Liver (tissue), 3 donors: ENCODE data around the gene MAPT.

ENCODE experiments used
- JUND ChIP-seq, 2 donors: IDR thresholded peaks; 2 replicates each; pipeline ENCODE4 v1.6.1; 2016; ENCODE audit warnings: antibody characterized with exemption in 2 of 2
- RAD21 ChIP-seq, 2 donors: IDR thresholded peaks; 2 replicates each; pipeline ENCODE4 v1.6.1; 2016; ENCODE audit warnings: antibody characterized with exemption in 2 of 2, mild to moderate bottlenecking in 2 of 2
- SP1 ChIP-seq: IDR thresholded peaks from 2 replicates; pipeline ENCODE4 v1.6.1; 2018; ENCODE audit warnings: antibody characterized with exemption, mild to moderate bottlenecking
- TAF1 ChIP-seq: conservative IDR thresholded peaks from 2 replicates; pipeline ENCODE4 v1.6.1; 2016; ENCODE audit warnings: antibody characterized with exemption, mild to moderate bottlenecking
- YY1 ChIP-seq: IDR thresholded peaks from 2 replicates; pipeline ENCODE4 v1.6.1; 2016; ENCODE audit warnings: antibody characterized with exemption, mild to moderate bottlenecking
- TF ChIP-seq, protein P1 (sequence below): fragments of 150-350 bp; IDR thresholded peaks from 2 replicates; pipeline ENCODE4 v1.5.1; 2017; ENCODE audit warnings: improper control_type of control experiment, low read depth, low read length; ENCODE audit not compliant: missing input control
- TF ChIP-seq, protein P2 (sequence below): IDR thresholded peaks from 2 replicates; pipeline ENCODE4 v1.6.1; 2016; ENCODE audit warnings: antibody characterized with exemption
- donor health status: healthy.
- donor health status: healthy.

DNA sequence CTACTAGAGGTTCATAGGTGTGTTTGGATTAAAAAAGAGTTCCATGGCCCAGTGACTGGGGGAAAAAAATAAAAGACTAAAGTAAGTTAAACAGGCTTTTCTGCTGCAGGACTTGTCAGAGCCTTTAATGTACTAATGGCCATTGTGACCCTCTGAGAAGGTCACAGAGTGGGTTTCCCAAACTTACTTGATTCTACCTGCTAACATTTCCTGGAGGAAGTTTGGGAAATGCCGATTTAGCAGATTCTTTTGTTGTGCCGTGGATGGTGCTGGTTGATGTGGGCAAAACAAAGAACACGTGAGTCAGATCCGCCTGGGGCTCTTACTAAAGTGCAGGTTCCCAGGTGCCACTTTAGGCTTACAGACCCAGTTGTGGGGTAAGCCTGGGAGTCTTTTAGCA is 91.1 kb downstream of the MAPT start:
- no peak for TF ChIP-seq YY1
- TF ChIP-seq, protein P1, sequence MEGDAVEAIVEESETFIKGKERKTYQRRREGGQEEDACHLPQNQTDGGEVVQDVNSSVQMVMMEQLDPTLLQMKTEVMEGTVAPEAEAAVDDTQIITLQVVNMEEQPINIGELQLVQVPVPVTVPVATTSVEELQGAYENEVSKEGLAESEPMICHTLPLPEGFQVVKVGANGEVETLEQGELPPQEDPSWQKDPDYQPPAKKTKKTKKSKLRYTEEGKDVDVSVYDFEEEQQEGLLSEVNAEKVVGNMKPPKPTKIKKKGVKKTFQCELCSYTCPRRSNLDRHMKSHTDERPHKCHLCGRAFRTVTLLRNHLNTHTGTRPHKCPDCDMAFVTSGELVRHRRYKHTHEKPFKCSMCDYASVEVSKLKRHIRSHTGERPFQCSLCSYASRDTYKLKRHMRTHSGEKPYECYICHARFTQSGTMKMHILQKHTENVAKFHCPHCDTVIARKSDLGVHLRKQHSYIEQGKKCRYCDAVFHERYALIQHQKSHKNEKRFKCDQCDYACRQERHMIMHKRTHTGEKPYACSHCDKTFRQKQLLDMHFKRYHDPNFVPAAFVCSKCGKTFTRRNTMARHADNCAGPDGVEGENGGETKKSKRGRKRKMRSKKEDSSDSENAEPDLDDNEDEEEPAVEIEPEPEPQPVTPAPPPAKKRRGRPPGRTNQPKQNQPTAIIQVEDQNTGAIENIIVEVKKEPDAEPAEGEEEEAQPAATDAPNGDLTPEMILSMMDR = no peak
- TF ChIP-seq SP1 = no peak
- TF ChIP-seq, protein P2, sequence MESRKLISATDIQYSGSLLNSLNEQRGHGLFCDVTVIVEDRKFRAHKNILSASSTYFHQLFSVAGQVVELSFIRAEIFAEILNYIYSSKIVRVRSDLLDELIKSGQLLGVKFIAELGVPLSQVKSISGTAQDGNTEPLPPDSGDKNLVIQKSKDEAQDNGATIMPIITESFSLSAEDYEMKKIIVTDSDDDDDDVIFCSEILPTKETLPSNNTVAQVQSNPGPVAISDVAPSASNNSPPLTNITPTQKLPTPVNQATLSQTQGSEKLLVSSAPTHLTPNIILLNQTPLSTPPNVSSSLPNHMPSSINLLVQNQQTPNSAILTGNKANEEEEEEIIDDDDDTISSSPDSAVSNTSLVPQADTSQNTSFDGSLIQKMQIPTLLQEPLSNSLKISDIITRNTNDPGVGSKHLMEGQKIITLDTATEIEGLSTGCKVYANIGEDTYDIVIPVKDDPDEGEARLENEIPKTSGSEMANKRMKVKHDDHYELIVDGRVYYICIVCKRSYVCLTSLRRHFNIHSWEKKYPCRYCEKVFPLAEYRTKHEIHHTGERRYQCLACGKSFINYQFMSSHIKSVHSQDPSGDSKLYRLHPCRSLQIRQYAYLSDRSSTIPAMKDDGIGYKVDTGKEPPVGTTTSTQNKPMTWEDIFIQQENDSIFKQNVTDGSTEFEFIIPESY = no peak
- TF ChIP-seq JUND (IDR thresholded peaks at IDR 0.05) = no peak
- TF ChIP-seq RAD21 (IDR thresholded peaks at IDR 0.05) = no peak
- no peak for TF ChIP-seq TAF1
